ENCODE measurements around the gene ACAT2. TPM values are rescaled to one million over a fixed set of nuclear protein-coding genes. Genes with fewer than 3 reads are reported as not detected.
"Not testable (repeated sequence)": the region's sequence is repeated elsewhere in the genome, so short reads cannot be mapped to it uniquely, and the experiment has no call there.

The ACAT2 gene
- total RNA-seq, 1 experiment from 2014 or later: 156 TPM

- H3K27me3 ChIP-seq (ENCODE audit: insufficient read depth, low read length): no peaks in the 10 kb centered on the region
- Mint-ChIP-seq H3K27me3 (ENCODE audit: low read depth) (no peaks in the 10 kb centered on the region; the same call in 1 of the 2 replicates), H3K36me3 (ENCODE audit: insufficient read depth in 1 of 3, low read depth in 3 of 3) (peaks cover 48 to 68% (median 67%) of the 10 kb centered on the region in 3 experiments), H3K9me3 (no peaks in the 10 kb centered on the region), H3K4me3 (peak overlapping the region; percentile 95 to 99), H3K4me1 (peaks cover 42 to 46% of the 10 kb centered on the region in 2 experiments), H3K27ac (peak overlapping the region; percentile 95 to 100 (median 99); a peak in 5 of 7 replicates)
- H2BK120ac ChIP-seq (ENCODE audit: low read depth, low read length, poor library complexity, severe bottlenecking): no peak overlapping the region
- H3K14ac ChIP-seq (ENCODE audit: insufficient read depth, low read length): 0 out of 2 replicates have a peak overlapping the region, but pooled peaks have one; percentile 16
- H2AK5ac ChIP-seq (ENCODE audit: insufficient read length, low read length): no peak overlapping the region
- no peak overlapping the region for H2AFZ ChIP-seq (ENCODE audit: low read length)
- no peak overlapping the region for H3K27ac ChIP-seq (ENCODE audit: insufficient read length, low read depth, low read length)
- H3K18ac ChIP-seq (ENCODE audit: insufficient read length, low read depth, low read length): no peak overlapping the region
- WGBS (ENCODE audit: extremely low coverage, insufficient read length, low lambda C conversion rate): no CpG with 5 or more reads among the region's 18 CpGs
- H2BK12ac ChIP-seq (ENCODE audit: insufficient read length, low read depth, low read length): no peak overlapping the region
- TF ChIP-seq, protein P1, sequence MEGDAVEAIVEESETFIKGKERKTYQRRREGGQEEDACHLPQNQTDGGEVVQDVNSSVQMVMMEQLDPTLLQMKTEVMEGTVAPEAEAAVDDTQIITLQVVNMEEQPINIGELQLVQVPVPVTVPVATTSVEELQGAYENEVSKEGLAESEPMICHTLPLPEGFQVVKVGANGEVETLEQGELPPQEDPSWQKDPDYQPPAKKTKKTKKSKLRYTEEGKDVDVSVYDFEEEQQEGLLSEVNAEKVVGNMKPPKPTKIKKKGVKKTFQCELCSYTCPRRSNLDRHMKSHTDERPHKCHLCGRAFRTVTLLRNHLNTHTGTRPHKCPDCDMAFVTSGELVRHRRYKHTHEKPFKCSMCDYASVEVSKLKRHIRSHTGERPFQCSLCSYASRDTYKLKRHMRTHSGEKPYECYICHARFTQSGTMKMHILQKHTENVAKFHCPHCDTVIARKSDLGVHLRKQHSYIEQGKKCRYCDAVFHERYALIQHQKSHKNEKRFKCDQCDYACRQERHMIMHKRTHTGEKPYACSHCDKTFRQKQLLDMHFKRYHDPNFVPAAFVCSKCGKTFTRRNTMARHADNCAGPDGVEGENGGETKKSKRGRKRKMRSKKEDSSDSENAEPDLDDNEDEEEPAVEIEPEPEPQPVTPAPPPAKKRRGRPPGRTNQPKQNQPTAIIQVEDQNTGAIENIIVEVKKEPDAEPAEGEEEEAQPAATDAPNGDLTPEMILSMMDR (conservative IDR thresholded peaks at IDR 0.05): no peak
- H4K8ac ChIP-seq (replicated peaks; ENCODE audit: insufficient read length, low read depth, low read length): no peak overlapping the region
- no peak for DNase-seq
- no peaks in the 10 kb centered on the region for H4K20me1 ChIP-seq (ENCODE audit: control insufficient read depth, insufficient read depth, insufficient read length)
- no peaks in the 10 kb centered on the region for H3K79me1 ChIP-seq (ENCODE audit: insufficient read depth, low read depth, low read length, poor library complexity, severe bottlenecking)
- H3K4me2 ChIP-seq (ENCODE audit: insufficient read depth, insufficient read length, low read length): peak overlapping the region; percentile 64
- H3K4ac ChIP-seq (ENCODE audit: low read depth, low read length): no peak overlapping the region
- H4K5ac ChIP-seq (ENCODE audit: insufficient read length, low read depth, low read length): no peak overlapping the region
- no peak overlapping the region for H3K56ac ChIP-seq (ENCODE audit: insufficient read length, low read depth, low read length)
- H2BK5ac ChIP-seq (ENCODE audit: insufficient read length, low read length): no peak overlapping the region
- peak overlapping the region; percentile 94 for H3K9ac ChIP-seq (ENCODE audit: extremely low read depth, insufficient read length, low read length)
- H2BK20ac ChIP-seq (ENCODE audit: low read depth, low read length, poor library complexity, severe bottlenecking): no peak overlapping the region
- H3K23ac ChIP-seq (ENCODE audit: insufficient read length, low read depth, low read length): no peak overlapping the region
- H3K9me3 ChIP-seq (ENCODE audit: control insufficient read depth, low read depth, low read length): no peaks in the 10 kb centered on the region
- H3K4me1 ChIP-seq (ENCODE audit: insufficient read depth, low read length): no peaks in the 10 kb centered on the region
- no peak overlapping the region for H3T11ph ChIP-seq (ENCODE audit: low read length)
- H3K23me2 ChIP-seq (ENCODE audit: insufficient read length, low read depth, low read length, poor library complexity, severe bottlenecking): peaks cover 13% of the 10 kb centered on the region
- no peak overlapping the region for H4K91ac ChIP-seq (ENCODE audit: insufficient read length, low read depth, low read length)
- H2BK15ac ChIP-seq (ENCODE audit: low read depth, low read length): no peak overlapping the region
- H3K79me2 ChIP-seq (ENCODE audit: insufficient read depth, low read length): peaks cover 12% of the 10 kb centered on the region; the same call in 1 of the 2 replicates
Measured at GRCh38 chr6:159790956-159791598, 29.2 kb downstream of the ACAT2 start.

DNA sequence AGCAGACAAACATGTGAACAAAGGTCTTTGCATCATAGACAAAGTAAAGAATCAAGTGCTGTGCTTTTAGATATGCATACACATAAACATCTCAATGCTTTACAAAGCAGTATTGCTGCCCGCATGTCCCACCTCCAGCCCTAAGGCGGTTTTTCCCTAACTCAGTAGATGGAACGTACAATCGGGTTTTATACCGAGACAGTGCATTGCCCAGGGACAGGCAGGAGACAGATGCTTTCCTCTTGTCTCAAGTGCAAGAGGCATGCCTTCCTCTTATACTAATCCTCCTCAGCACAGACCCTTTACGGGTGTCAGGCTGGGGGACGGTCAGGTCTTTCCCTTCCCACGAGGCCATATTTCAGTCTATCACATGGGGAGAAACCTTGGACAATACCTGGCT, 33.1 kb downstream of the ACAT2 start:
- not testable (repeated sequence) for H4K91ac ChIP-seq (ENCODE audit: insufficient read length, low read depth, low read length); H2AK5ac ChIP-seq (ENCODE audit: insufficient read length, low read length); H3K23me2 ChIP-seq (ENCODE audit: insufficient read length, low read depth, low read length, poor library complexity, severe bottlenecking); H2BK15ac ChIP-seq (ENCODE audit: low read depth, low read length); H2BK20ac ChIP-seq (ENCODE audit: low read depth, low read length, poor library complexity, severe bottlenecking); H3K23ac ChIP-seq (ENCODE audit: insufficient read length, low read depth, low read length); H2BK5ac ChIP-seq (ENCODE audit: insufficient read length, low read length); H3K27me3 Mint-ChIP-seq (ENCODE audit: low read depth); H3K9ac ChIP-seq (ENCODE audit: extremely low read depth, insufficient read length, low read length); H4K8ac ChIP-seq (replicated peaks; ENCODE audit: insufficient read length, low read depth, low read length); H3K56ac ChIP-seq (ENCODE audit: insufficient read length, low read depth, low read length); H2BK120ac ChIP-seq (ENCODE audit: low read depth, low read length, poor library complexity, severe bottlenecking); H3K79me1 ChIP-seq (ENCODE audit: insufficient read depth, low read depth, low read length, poor library complexity, severe bottlenecking); H3K27ac ChIP-seq (ENCODE audit: insufficient read length, low read depth, low read length); H2BK12ac ChIP-seq (ENCODE audit: insufficient read length, low read depth, low read length); H3K18ac ChIP-seq (ENCODE audit: insufficient read length, low read depth, low read length); H3K4me1 ChIP-seq (ENCODE audit: insufficient read depth, low read length); H3K79me2 ChIP-seq (ENCODE audit: insufficient read depth, low read length); H3T11ph ChIP-seq (ENCODE audit: low read length); H4K20me1 ChIP-seq (ENCODE audit: control insufficient read depth, insufficient read depth, insufficient read length); H3K27me3 ChIP-seq (ENCODE audit: insufficient read depth, low read length); H3K9me3 ChIP-seq (ENCODE audit: control insufficient read depth, low read depth, low read length); DNase-seq; H3K4me2 ChIP-seq (ENCODE audit: insufficient read depth, insufficient read length, low read length); H4K5ac ChIP-seq (ENCODE audit: insufficient read length, low read depth, low read length); H2AFZ ChIP-seq (ENCODE audit: low read length); H3K9me3 Mint-ChIP-seq; H3K4ac ChIP-seq (ENCODE audit: low read depth, low read length); H3K14ac ChIP-seq (ENCODE audit: insufficient read depth, low read length)
- no CpG with 5 or more reads among the region's 8 CpGs for whole genome bisulfite sequencing (ENCODE audit: extremely low coverage, insufficient read length, low lambda C conversion rate)
- Mint-ChIP-seq H3K4me1 (peaks cover 26 to 32% of the 10 kb centered on the region in 2 experiments), H3K27ac (peak overlapping the region in 2 of 3 experiments; percentile 69 to 92; a peak in 4 of 7 replicates), H3K4me3 (peak overlapping the region in 1 of 2 experiments; percentile 37; a peak in 2 of 5 replicates), H3K36me3 (ENCODE audit: insufficient read depth in 1 of 3, low read depth in 3 of 3) (peaks cover 30 to 72% (median 64%) of the 10 kb centered on the region in 3 experiments; a peak in 6 of 7 replicates)

Measured in H9 (cell line).